A549 (cell line): Measurements from ENCODE around the gene OTUD3. TPM values are rescaled to one million over a fixed set of nuclear protein-coding genes. Genes with fewer than 3 reads are reported as not detected.
"Not testable (repeated sequence)": the region's sequence is repeated elsewhere in the genome, so short reads cannot be mapped to it uniquely, and the experiment has no call there.

ENCODE experiments used
- ATAC-seq, 2 experiments: fragments of 200-7000 bp in 1 of 2; fragments of >200 bp in 1 of 2; cut with Nextera tagmentation in 1 of 2; cut with Tn5 transposase in 1 of 2; 3 replicates each; pipeline versions ENCODE4 v1.8.0 to v1.9.1; 2018 to 2020; ENCODE audit warnings: mild to moderate bottlenecking in 1 of 2, moderate library complexity in 1 of 2
- CTCF ChIA-PET: fragments of 300-600 bp; sonication (Branson Sonifier 250); formaldehyde crosslinking; extraction: SDS; loops from one replicate; lab custom pipeline; 2021; ENCODE audit warnings: antibody characterized with exemption, inconsistent platforms; lab: Yijun Ruan, JAX
- POLR2A ChIA-PET: fragments of 350-600 bp; formaldehyde crosslinking; extraction: SDS; loops from one replicate; lab custom pipeline; 2021; ENCODE audit warnings: antibody characterized with exemption, inconsistent platforms; lab: Yijun Ruan, JAX
- DNase-seq, 2 experiments: peaks; one replicate each; pipeline versions ENCODE4 v3.0.0 to v3.0.0-alpha.2; 2011 to 2016; ENCODE audit warnings: low read depth in 1 of 2, low spot score in 1 of 2
- FAIRE-seq: peaks from 2 replicates; lab custom pipeline; 2011; peaks lifted over from hg19 to GRCh38; lab: Jason Lieb, UNC
- H3K27ac ChIP-seq, 2 experiments: fragments of >200 bp; sonication (Bioruptor Twin); formaldehyde crosslinking; 3 replicates each; pipeline ENCODE4 v1.5.1; 2016 to 2017
- H3K4me1 ChIP-seq: fragments of >200 bp; sonication (Bioruptor Twin); formaldehyde crosslinking; 3 replicates; pipeline ENCODE4 v1.6.1; 2016
- H3K4me2 ChIP-seq: fragments of >200 bp; sonication (Bioruptor Twin); formaldehyde crosslinking; 3 replicates; pipeline ENCODE4 v1.6.1; 2016
- H3K4me3 ChIP-seq: fragments of >200 bp; sonication (Bioruptor Twin); formaldehyde crosslinking; 3 replicates; pipeline ENCODE4 v1.5.1; 2016
- H3K9me3 ChIP-seq: fragments of >200 bp; sonication (Bioruptor Twin); formaldehyde crosslinking; 3 replicates; pipeline ENCODE4 v1.6.1; 2016
- CBX2 ChIP-seq: fragments of 200-600 bp; sonication (generic); IDR thresholded peaks from 2 replicates; pipeline ENCODE4 v1.6.1; 2016; ENCODE audit warnings: low read depth, mild to moderate bottlenecking, borderline replicate concordance
- CHD2 ChIP-seq: fragments of 150-350 bp; IDR thresholded peaks from 2 replicates; pipeline ENCODE4 v1.6.1; 2014; ENCODE audit warnings: low read length; ENCODE audit not compliant: partially characterized antibody
- CHD4 ChIP-seq: fragments of 200-600 bp; sonication (generic); IDR thresholded peaks from 2 replicates; pipeline ENCODE4 v1.6.1; 2016; ENCODE audit warnings: antibody characterized with exemption, mild to moderate bottlenecking, borderline replicate concordance
- EHMT2 ChIP-seq: fragments of 200-600 bp; sonication (generic); IDR thresholded peaks from 2 replicates; pipeline ENCODE4 v1.6.1; 2016; ENCODE audit warnings: antibody characterized with exemption, low read depth, mild to moderate bottlenecking, moderate library complexity
- ESRRA ChIP-seq: fragments of 150-350 bp; IDR thresholded peaks from 2 replicates; pipeline ENCODE4 v1.6.1; 2014; ENCODE audit warnings: mild to moderate bottlenecking, low read length, borderline replicate concordance
- FOSL2 ChIP-seq, 2 experiments: fragments of 450-650 bp in 1 of 2; fragments of >200 bp in 1 of 2; sonication (Bioruptor Twin) in 1 of 2; formaldehyde crosslinking; IDR thresholded peaks; 2 replicates each; pipeline versions ENCODE4 v1.5.0 to v1.6.1; 2016 to 2020; ENCODE audit warnings: mild to moderate bottlenecking in 1 of 2, moderate library complexity in 1 of 2
- GATA3 ChIP-seq: IDR thresholded peaks from 2 replicates; pipeline ENCODE4 v1.6.1; 2012; ENCODE audit warnings: borderline replicate concordance
- HEYL ChIP-seq: fragments of 250-450 bp; sonication (Bioruptor Pico); IDR thresholded peaks from 2 replicates; pipeline ENCODE4 v1.8.0; 2021; ENCODE audit warnings: mild to moderate bottlenecking, moderate library complexity
- HOXB5 ChIP-seq: fragments of 250-450 bp; sonication (Bioruptor Pico); IDR thresholded peaks from 2 replicates; pipeline ENCODE4 v1.5.0; 2020; ENCODE audit warnings: mild to moderate bottlenecking, moderate library complexity
- JUN ChIP-seq, 2 experiments: fragments of >200 bp; sonication (Bioruptor Twin); formaldehyde crosslinking; IDR thresholded peaks; 2 replicates in 1 of 2; 3 replicates in 1 of 2; pipeline ENCODE4 v1.6.1; 2016 to 2017
- JUNB ChIP-seq: fragments of >200 bp; sonication (Bioruptor Twin); formaldehyde crosslinking; IDR thresholded peaks from 2 replicates; pipeline ENCODE4 v1.6.1; 2016
- KDM5A ChIP-seq: fragments of 200-600 bp; sonication (generic); IDR thresholded peaks from 2 replicates; pipeline ENCODE4 v1.6.1; 2016; ENCODE audit warnings: antibody characterized with exemption, mild to moderate bottlenecking
- MAFK ChIP-seq: fragments of 450-650 bp; IDR thresholded peaks from 2 replicates; pipeline ENCODE4 v1.6.1; 2014; ENCODE audit not compliant: partially characterized antibody
- NPAS2 ChIP-seq: fragments of 250-450 bp; sonication (Bioruptor Pico); IDR thresholded peaks from 2 replicates; pipeline ENCODE4 v1.8.0; 2022; ENCODE audit warnings: mild to moderate bottlenecking, moderate library complexity, borderline replicate concordance
- POLR2AphosphoS2 ChIP-seq: conservative IDR thresholded peaks from 2 replicates; pipeline ENCODE4 v1.6.1; 2012; ENCODE audit warnings: low read length, improper control_type of control experiment, inconsistent platforms
- RCOR1 ChIP-seq: fragments of 150-350 bp; IDR thresholded peaks from 2 replicates; pipeline ENCODE4 v1.6.1; 2014; ENCODE audit warnings: antibody characterized with exemption, low read length, low read depth
- RFX5 ChIP-seq: fragments of 450-650 bp; IDR thresholded peaks from 2 replicates; pipeline ENCODE4 v1.7.1; 2014; ENCODE audit warnings: antibody characterized with exemption, mild to moderate bottlenecking, moderate library complexity
- SREBF2 ChIP-seq: fragments of 450-650 bp; IDR thresholded peaks from 2 replicates; pipeline ENCODE4 v1.6.1; 2014; ENCODE audit warnings: mild to moderate bottlenecking, moderate library complexity
- TFCP2L1 ChIP-seq: fragments of 250-450 bp; sonication (Bioruptor Pico); IDR thresholded peaks from 2 replicates; pipeline ENCODE4 v1.5.0; 2021; ENCODE audit warnings: mild to moderate bottlenecking
- TP53 ChIP-seq: fragments of 250-450 bp; sonication (Bioruptor Pico); IDR thresholded peaks from 2 replicates; pipeline ENCODE4 v1.5.0; 2021; ENCODE audit warnings: mild to moderate bottlenecking, moderate library complexity
- ZC3H11A ChIP-seq: fragments of 450-650 bp; IDR thresholded peaks from 2 replicates; pipeline ENCODE4 v1.6.1; 2014; ENCODE audit warnings: antibody characterized with exemption, mild to moderate bottlenecking
- ZFP36 ChIP-seq: fragments of 450-650 bp; IDR thresholded peaks from 2 replicates; pipeline ENCODE4 v1.6.1; 2014; ENCODE audit warnings: borderline replicate concordance; ENCODE audit not compliant: partially characterized antibody
- WGBS: methylation state at CpG from one replicate; pipeline ENCODE4 v1.1.6; 2017; ENCODE audit errors: missing lambda C conversion rate; 5-methylcytosine and 5-hydroxymethylcytosine counted together
- polyA plus RNA-seq, 4 experiments: library from polyadenylated mRNA; depleted of rRNA in 3 of 4; stranded (reverse); fragments of >200 nt; fragmentation: RNase III in 1 of 4; extraction: RNeasy Plus Mini Kit Qiagen cat#74134 plus additional on column Dnase treatment in 1 of 4; gene quantifications; 2 replicates in 3 of 4; 3 replicates in 1 of 4; pipeline ENCODE4 v1.2.3, GENCODE V29; 2011 to 2017
- TF ChIP-seq, protein P1 (sequence below): fragments of 450-650 bp; IDR thresholded peaks from 2 replicates; pipeline ENCODE4 v1.6.1; 2014; ENCODE audit warnings: antibody characterized with exemption
- TF ChIP-seq, protein P2 (sequence below): fragments of >200 bp; sonication (Bioruptor Twin); formaldehyde crosslinking; IDR thresholded peaks from 3 replicates; pipeline ENCODE4 v1.5.1; 2016
- TF ChIP-seq, protein P3 (sequence below): fragments of >200 bp; sonication (Bioruptor Twin); formaldehyde crosslinking; IDR thresholded peaks from 2 replicates; pipeline ENCODE4 v1.6.1; 2016

Gene OTUD3
- polyA plus RNA-seq, 2 of the 4 experiments (the other 2 are of a cell fraction), result 3.5 to 4.9 TPM

DNA sequence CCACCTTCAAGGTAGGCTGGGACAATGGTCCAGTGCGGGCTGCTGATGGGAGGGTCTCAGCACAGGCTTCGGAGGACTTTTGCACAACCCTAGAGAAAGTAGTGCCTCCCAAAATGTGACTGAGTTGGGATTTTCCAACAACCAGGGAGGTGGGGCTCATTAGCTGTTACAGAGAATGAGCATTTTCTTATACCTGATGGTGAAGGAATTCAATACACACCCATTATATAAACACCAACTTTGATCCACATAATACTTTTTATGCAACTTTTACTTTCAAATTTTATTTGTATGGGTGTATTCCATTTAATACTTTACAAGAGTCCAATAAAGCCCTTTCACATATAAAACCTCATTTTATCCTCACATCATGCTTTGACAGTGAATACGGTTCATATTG lies 35.9 kb upstream of the OTUD3 start (continued):
- TF ChIP-seq RFX5 (no peak), GATA3 (no peak), JUN (IDR thresholded peaks at IDR 0.05) (no peak)

DNA sequence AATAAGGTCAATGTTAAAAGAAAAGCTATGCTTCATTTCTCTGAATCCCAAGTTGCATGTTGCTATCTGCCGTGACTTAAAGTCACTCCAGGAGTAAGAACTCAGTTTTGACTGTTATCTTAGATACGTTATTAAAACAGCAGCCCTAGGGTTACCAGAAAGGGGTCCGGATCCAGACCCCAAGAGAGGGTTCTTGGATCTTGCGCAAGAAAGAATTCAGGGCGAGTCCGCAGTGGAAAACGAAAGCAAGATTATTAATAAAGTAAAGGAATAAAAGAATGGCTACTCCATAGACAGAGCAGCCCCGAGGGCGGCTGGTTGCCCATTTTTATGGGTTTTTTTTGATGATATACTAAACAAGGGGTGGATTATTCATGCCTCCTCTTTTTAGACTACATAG lies 34.9 kb upstream of the OTUD3 start:
- H3K4me1 ChIP-seq, FAIRE-seq, ATAC-seq, CTCF ChIA-PET, H3K4me2 ChIP-seq, DNase-seq, POLR2A ChIA-PET, H3K9me3 ChIP-seq, H3K27ac ChIP-seq, H3K4me3 ChIP-seq: not testable (repeated sequence)
- 71% methylated on average over 9 of the region's 9 CpGs for WGBS

- H3K9me3 ChIP-seq, DNase-seq, H3K4me2 ChIP-seq, POLR2A ChIA-PET, ATAC-seq, H3K4me3 ChIP-seq, H3K4me1 ChIP-seq, FAIRE-seq, H3K27ac ChIP-seq: not testable (repeated sequence)
- 73% methylated on average over 3 of the region's 3 CpGs for WGBS
- CTCF ChIA-PET, result interaction anchor here (0.6 to 1.2 kb wide), 3 partner anchors 88 to 225 kb away, joined by 3 to 4 read pairs (median 4); no protein-coding TSS in a partner anchor
Observed at GRCh38 chr1:19849307-19849706, 32.9 kb upstream of the OTUD3 start.

- ChIA-PET CTCF (no interaction called here), POLR2A (no interaction called here)
- TF ChIP-seq, protein P1, sequence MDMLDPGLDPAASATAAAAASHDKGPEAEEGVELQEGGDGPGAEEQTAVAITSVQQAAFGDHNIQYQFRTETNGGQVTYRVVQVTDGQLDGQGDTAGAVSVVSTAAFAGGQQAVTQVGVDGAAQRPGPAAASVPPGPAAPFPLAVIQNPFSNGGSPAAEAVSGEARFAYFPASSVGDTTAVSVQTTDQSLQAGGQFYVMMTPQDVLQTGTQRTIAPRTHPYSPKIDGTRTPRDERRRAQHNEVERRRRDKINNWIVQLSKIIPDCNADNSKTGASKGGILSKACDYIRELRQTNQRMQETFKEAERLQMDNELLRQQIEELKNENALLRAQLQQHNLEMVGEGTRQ, result no peak
- no peak for TF ChIP-seq RFX5
- no peak for TF ChIP-seq NPAS2 (CRISPR knock-in tag)
- TF ChIP-seq HEYL (CRISPR knock-in tag), result no peak
- no peak for TF ChIP-seq RCOR1
- TF ChIP-seq EHMT2, result no peak
- TF ChIP-seq TFCP2L1, result no peak
- no peak for TF ChIP-seq JUN (IDR thresholded peaks at IDR 0.05)
- TF ChIP-seq CBX2, result no peak
- TF ChIP-seq KDM5A, result no peak
- TF ChIP-seq SREBF2, result no peak
- TF ChIP-seq, protein P2, sequence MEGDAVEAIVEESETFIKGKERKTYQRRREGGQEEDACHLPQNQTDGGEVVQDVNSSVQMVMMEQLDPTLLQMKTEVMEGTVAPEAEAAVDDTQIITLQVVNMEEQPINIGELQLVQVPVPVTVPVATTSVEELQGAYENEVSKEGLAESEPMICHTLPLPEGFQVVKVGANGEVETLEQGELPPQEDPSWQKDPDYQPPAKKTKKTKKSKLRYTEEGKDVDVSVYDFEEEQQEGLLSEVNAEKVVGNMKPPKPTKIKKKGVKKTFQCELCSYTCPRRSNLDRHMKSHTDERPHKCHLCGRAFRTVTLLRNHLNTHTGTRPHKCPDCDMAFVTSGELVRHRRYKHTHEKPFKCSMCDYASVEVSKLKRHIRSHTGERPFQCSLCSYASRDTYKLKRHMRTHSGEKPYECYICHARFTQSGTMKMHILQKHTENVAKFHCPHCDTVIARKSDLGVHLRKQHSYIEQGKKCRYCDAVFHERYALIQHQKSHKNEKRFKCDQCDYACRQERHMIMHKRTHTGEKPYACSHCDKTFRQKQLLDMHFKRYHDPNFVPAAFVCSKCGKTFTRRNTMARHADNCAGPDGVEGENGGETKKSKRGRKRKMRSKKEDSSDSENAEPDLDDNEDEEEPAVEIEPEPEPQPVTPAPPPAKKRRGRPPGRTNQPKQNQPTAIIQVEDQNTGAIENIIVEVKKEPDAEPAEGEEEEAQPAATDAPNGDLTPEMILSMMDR, result no peak
- TF ChIP-seq ZFP36, result no peak
- no peaks in the 10 kb centered on the region for H3K4me1 ChIP-seq
- 55% methylated on average over 7 of the region's 7 CpGs for WGBS
- no peak overlapping the region for H3K4me2 ChIP-seq
- no peaks in the 10 kb centered on the region for H3K9me3 ChIP-seq
- no peak overlapping the region for H3K4me3 ChIP-seq
- FAIRE-seq, result no peak
- no peak for DNase-seq
- H3K27ac ChIP-seq, result no peak overlapping the region
- no peak for ATAC-seq
Observed at GRCh38 chr1:19850214-19850613, 32.0 kb upstream of the OTUD3 start.

DNA sequence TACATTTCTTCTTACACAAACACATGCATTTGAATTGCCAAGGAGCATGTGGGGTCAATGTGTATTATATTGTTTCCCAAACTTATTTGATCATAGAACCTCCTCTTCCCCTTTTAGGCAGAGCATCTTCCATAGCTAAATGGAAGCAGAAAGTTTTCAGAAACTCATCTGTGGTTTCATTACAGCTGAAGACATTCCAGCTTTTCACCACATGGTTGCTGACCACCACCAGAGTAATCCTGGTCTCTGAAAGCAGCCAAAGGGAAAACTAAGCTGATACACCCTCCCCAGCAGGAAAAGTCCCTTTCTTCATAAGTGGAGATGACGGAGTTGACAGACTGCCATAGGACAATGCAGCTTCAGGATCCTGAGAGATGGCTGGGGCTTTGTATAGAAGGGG lies 30.2 kb upstream of the OTUD3 start:
- Histone ChIP-seq H3K4me1 (no peaks in the 10 kb centered on the region), H3K9me3 (no peaks in the 10 kb centered on the region), H3K4me2 (no peak overlapping the region), H3K27ac (no peak overlapping the region), H3K4me3 (no peak overlapping the region)
- CTCF ChIA-PET, result interaction anchor here (1.2 to 2.2 kb wide), 3 partner anchors 10 to 58 kb away, joined by 3 to 5 read pairs (median 3); partner anchors contain the start of gene OTUD3
- TF ChIP-seq JUNB (no peak), MAFK (no peak), ZC3H11A (no peak), FOSL2 (IDR thresholded peaks at IDR 0.05) (no peak), FOSL2 (CRISPR knock-in tag; IDR thresholded peaks at IDR 0.05) (no peak), POLR2AphosphoS2 (no peak), HOXB5 (CRISPR knock-in tag) (no peak), SREBF2 (no peak), TP53 (no peak), CHD4 (no peak), NPAS2 (CRISPR knock-in tag) (no peak), ESRRA (no peak), JUN (IDR thresholded peaks at IDR 0.05) (no peak), RFX5 (no peak), CHD2 (no peak), GATA3 (no peak), RCOR1 (no peak), CBX2 (no peak)
- TF ChIP-seq, protein P1, result no peak
- TF ChIP-seq, protein P3, sequence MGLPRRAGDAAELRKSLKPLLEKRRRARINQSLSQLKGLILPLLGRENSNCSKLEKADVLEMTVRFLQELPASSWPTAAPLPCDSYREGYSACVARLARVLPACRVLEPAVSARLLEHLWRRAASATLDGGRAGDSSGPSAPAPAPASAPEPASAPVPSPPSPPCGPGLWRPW, result no peak
- POLR2A ChIA-PET, result no interaction called here
- FAIRE-seq (no peak), ATAC-seq (no peak), DNase-seq (no peak)
- WGBS, result 50% methylated on average over 1 of the region's 1 CpG
